Fibroblast of skin of right biceps (primary cell): ENCODE measurements around the gene RASAL3.

Experiments used
- DNase-seq: peaks from one replicate; pipeline ENCODE4 v3.0.0-alpha.2; 2013

Gene RASAL3

DNA sequence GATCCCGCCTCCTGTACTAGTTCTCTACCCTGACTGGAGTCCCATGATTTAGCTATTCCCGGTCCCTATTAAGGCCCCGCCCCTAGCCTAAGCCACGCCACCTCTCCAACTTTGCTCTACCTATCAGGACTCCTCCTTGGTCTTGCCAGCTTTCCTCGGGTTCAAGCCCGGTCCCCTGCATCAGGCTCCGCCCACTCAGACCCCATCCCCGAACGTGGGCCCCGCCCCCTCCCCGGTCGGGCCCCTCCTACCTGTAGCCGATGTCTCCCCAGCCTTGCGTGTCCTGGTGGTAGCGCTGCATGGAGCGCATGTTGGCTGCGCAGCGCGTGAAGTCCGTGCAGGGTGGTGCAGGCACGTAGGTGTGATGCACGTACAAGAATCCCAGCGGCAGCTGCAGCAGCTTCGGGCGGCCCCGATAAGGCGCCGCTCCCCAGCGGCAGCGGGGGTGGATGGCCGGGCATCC lies 7.3 kb upstream of the RASAL3 start:
- DNase-seq = no peak

DNA sequence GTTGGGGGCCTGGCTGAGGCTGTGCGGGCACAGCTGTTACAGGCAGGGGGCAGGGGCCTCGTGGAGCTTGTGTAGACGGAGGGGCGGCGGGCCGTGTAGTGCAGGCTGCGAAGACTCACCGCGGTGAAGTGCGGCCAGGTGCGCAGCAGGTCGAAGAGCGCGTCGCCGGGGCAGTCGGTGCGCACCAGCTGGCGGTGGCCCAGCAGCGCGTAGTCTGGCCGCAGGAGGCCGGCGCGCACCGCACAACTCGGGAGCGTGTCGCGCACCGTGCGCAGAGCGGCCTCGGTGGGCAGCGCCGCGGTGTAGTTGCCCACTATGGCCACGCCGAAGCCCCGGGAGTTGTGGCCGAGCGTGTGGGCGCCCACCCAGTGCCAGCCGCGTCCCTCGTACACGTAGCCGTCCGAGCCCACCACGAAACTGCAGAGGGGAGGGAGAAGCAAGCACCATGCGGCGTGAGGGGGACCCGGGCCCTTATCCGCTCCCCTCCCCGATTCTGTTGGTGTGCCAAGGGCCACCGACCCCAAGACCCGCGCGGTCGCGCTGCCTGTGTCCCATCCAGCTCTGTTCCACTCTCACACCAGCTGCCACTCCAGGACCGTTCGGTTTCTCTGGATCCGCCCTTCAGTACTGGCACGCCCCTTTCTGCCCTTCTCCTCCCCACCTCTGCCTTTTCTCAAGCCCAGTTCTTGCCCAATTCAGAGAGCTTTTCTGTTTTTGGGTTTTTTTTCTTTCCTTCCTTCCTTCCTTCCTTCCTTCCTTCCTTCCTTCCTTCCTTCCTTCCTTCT lies 5.4 kb upstream of the RASAL3 start:
- no peak for DNase-seq

DNA sequence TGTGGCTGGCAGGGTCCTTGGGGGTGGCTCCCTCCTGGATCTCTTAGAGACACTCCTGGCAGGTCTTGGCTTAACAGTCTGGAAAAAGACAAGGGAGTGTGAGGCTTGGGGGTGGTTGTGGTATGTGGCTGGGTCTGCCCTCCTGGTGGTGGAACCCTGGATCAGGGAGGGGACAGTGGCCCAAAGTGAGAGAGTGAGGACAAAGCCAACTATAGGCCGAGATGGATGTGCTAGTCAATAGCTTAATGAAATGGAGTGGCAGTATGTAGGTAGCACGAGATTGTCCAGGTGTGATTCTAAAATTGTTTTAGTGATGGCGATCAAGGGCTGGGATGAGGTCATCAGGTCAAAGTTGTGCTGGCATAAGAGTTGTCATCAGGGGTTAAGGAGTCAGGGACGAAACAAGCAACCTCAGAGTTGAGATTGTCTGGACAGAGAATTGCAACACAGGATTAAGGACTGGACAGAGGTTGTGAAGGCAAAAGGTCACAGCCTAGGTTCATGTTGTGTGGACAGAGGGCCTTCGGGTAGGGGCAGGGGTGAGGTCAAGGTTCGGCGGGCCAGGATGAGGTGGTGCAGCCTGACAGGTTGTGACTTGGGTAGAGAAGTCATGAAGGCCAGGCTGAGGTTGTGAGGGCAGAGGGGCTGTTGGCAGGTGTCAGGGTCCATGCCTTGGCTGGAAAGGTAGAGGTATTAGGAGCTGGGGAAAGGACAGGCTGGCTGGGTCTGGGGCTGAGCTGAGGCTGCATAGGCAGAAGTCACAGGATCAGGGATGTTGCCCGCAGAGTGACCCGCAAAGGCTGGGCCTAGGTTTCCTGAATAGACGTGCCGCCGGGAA lies 4.5 kb upstream of the RASAL3 start:
- no peak for DNase-seq

DNA sequence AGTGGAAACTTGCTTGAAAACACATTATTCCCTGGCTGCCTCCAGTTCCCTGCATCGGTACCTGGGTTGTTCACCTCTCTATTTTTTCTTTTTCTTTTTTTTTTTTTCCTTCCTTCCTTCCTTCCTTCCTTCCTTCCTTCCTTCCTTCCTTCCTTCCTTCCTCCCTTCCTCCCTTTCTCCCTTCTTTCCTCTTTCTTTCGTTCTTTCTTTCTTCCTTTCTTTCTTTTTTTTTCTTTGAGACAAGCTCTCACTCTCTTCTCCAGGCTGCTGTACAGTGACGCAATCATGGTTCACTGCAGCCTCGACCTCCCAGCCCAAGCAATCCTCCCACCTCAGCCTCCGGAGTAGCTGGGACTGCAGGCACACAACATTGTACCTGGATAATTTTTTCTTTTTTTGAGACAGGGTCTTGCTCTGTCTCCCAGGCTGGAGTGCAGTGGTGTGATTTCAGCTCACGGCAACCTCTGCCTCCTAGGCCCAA lies 3.4 kb upstream of the RASAL3 start:
- no peak for DNase-seq

DNA sequence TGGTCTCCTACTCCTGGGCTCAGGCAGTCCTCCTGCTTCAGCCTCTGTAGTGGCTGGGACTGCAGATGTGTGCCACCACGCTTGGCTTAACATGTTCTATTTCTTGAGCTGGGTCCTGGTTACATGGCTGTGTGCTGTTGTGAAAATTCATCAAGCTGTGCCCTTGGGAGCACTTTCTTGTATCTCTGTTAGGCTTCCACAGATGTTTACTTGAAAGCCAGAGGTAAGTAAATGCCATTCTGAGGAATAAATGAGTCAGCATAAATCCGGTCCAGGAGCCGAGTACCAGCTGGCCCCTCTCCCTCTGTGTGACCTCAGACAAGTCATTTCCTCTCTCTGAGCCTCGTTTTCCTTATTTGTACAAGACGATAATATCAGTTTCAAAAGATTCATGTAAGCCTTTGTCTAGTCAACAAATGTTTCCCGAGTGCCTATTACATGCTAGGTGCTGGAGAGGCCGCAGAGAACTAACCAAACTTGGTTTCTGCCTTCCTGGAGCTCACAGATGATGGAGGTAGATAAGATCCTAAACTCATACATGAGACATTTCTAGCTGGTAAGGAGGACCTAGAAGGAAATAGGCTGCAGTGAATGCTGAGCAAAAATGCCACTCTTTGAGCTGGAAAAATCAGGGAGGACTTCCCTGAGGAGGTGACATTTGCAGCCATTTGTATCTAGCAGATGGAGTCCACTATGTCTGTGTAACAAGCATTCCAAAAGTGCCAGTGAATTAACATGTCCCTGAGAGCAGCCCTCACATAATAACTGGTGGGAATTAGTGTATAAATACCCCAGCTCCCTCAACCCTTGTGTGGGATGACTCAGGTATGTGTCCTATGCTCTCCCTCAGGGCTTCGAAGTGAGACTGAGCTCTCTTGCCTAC lies 2.7 kb upstream of the RASAL3 start:
- DNase-seq = no peak

DNA sequence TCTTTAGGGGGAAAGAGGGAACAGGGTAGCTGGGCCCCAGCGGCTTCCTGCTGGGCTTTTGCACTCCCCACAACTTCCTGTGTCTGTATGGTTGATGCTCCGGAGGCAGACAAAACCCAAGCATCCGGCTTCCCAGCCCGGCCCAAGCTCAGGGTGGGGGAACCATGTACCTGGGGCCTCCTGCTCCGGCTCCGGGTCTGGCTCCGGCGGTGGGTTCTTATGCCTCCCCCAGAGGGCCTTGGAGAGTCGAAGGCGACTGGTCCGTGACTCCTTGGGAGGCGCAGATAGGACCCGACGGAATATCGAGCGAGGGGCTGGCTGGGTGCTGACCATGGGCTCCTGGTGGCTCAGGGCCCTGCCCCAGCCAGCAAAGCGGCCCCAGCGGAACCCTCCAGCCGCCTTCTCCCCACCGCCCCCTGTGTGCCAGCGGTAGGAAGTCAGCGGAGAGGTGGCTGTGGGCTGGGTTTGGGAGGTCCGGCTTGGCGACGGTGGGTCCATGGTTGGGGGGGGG lies 428 bp downstream of the RASAL3 start:
- DNase-seq = no peak

DNA sequence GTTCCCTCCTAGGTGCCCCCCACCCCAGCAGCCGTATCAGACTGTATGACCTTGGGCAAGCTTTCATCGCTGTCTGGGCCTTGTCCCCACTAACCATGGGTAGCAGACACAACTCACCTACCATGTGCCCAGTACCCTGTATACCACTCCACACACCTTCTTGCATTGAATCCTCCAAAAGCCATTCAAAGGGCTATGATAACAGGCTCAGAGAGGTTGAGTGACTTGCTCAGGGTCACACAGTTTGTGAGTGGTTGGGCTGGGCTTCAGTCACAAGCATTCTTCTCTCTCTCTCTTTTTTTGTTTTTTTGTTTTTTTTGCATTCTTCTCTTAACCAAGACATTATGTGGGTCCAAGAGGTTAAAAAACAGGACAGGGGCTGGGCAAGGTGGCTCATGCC lies 2.6 kb downstream of the RASAL3 start:
- DNase-seq = no peak

DNA sequence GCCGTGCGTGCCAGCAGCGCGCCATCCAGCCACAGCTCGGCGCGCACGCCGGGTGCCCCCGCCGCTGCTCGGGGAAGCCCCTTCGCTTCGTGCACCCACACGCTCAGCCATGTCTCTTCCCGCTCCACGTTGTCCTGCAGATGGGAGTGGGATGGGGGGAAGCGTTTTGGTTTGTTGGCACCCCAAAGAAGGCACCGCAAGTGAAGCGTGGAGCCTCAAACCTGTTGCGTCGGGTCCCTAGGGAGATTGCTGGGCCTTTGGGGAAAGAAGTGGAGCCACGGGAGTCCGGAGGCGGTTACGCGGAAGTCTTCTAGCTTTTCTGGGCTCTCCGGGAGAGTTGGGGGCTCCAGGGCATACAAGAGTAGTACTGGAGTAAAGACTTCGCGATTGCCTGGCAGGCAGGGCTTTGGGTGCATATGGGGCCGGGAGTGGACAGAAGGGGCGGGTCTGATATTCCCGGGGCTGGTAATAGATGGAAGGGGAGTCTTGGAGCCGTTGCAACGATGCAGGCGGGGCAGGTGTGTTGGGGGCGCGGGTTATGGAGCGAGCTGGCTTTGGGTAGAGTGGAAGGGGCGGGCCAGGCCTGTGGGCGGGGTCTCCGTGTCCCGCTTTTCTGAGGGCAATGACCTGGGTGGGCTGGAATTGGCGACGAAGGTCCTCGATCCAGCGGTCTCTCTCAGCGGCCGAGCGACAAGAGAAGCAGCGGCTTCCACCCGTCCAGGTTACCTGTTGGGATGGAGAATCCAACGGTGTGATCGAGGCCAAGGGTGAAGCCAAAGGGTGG lies 6.5 kb downstream of the RASAL3 start:
- DNase-seq = no peak

DNA sequence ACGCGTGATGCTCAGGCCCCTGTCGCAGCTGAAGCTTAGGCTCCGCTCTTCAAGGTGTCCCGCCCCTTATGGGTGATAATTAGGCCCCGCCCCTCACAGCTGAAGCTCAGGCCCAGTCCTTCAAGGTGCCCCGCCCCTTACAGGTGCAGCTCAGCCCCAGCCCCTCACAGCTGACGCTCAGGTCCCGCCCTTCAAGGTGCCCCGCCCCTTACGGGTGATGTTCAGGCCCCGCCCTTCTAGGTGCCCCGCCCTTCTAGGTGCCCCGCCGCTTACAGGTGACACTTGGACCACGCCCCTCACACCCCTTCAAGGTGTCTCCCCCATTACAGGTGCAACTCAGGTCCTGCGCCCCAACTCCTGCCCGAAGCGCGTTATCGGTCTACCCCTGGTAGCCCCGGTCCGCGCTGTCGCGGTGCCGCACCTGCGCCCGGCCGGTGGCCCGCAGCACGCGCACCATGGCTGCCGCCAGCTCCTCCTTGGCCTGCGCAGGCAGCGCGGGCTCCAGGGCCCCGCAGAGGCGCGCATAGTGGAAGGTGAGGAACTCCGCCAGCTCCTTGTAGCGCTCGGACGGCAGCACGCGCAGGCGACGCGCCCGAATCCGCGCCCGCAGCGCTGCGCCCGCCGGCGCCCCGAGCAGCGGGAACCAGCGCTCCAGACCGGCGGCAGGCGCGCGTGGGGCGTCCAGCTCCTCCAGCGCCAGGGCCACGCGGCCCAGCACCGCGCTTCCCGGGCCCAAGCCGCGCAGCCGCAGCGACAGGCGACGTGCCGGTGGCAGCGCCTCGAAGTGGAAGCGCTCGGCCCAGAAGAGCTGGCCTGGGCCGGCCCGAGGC lies 7.3 kb downstream of the RASAL3 start:
- no peak for DNase-seq

DNA sequence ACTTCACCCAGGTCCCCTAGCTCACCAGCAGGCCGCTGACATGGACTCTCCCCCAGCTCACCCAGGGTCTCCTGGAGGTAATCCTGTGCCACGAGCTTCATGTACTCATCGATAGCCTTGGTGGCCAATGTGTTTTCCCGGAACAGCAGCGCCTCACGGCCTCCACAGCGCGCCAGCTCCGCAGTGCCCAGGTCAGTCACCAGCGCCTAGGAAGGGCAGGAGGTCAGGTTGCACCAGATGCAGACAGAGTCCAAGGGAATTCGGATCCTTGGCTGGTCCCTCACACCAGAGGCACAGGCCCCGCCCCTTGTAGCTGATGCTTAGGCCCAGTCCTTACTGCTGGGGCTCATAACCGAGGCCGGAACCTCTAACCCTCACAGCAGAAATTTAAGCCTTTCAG lies 7.9 kb downstream of the RASAL3 start:
- DNase-seq = no peak

DNA sequence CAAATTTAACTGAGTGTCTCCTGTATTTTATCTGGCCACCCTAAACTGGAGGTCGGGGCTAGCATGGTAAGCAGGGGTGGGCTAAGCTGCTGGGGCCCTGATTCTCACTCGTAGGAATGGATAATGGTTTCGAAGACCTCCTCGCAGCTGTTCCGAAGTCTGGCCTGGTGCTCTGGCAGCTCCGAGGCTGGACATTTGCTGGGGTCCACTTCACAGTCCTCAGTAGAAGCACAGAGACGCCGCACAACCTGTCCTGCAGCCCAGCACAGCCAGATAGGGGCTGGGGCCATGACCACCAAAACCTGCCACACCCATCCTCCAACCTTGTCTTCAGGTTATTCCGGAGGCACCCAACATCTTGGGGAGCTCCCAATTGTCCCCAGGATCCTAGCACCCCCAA lies 8.3 kb downstream of the RASAL3 start:
- DNase-seq = no peak

DNA sequence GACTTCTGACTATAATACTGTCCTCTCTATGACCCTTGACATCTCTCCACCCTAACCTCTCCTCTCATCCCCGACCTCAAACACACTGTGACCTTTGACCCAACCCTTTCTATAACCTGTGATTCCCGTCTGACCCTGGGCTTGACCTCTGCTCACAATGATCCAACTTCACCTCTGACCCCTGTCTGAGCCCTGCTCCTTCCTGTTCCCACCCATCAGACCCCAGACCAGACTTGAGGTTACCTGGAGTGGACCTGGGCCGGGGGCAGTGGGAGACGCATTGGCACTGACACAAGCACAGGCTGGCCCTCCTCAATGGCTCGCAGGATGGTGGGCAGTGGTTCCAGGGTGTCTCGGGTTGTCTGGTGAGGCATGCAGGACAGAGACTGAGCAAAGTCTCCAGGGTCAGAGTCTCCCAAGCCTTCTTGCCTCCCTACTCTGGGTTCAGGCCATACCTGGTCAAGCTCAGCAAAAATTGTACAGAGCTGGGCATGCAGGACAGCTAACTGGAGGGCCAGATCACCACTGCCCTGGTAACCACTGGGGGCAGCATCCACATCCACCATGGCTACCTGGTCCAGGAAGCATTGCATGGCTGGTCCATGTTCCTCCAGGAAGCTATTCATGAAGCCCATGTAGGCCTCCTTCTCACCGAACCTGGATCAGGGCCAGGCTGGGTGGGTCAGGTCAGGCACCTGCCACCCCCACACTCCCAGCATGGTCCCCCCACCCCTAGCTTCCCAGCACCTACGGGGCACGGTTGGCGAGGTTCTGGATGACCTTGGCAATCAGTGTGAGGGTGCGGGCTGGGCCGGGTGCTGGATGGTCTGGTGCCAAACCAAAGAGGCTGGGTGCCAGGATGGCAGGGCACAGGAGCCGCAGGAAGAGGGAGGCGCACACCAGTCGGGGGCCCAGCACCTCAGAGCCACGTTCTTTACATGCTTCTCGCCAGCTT lies 10.2 kb downstream of the RASAL3 start:
- no peak for DNase-seq

DNA sequence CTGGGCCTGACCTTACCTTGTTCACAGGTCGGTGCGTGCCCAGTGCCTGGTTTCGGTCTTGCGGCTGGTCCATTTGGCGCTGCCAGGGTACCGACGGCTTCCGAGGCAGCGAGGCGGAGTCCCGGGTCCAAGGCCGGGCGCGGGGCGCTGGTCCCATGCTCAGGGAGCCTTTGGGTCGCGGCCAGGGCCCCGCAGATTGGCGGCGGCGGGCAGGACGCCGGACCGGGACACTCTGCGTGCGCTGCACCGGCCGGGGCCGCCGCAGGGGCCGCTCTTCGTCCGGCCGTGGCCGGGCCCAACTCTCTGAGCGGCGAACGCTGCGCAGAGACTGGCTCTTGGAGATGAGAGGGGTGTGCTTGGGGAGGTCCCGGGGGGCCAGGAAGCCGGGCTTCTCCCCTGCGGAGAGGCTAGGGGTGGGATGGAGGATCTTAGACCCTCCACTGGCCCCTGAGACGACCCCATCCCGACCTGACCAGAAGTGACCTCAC lies 11.2 kb downstream of the RASAL3 start:
- no peak for DNase-seq

DNA sequence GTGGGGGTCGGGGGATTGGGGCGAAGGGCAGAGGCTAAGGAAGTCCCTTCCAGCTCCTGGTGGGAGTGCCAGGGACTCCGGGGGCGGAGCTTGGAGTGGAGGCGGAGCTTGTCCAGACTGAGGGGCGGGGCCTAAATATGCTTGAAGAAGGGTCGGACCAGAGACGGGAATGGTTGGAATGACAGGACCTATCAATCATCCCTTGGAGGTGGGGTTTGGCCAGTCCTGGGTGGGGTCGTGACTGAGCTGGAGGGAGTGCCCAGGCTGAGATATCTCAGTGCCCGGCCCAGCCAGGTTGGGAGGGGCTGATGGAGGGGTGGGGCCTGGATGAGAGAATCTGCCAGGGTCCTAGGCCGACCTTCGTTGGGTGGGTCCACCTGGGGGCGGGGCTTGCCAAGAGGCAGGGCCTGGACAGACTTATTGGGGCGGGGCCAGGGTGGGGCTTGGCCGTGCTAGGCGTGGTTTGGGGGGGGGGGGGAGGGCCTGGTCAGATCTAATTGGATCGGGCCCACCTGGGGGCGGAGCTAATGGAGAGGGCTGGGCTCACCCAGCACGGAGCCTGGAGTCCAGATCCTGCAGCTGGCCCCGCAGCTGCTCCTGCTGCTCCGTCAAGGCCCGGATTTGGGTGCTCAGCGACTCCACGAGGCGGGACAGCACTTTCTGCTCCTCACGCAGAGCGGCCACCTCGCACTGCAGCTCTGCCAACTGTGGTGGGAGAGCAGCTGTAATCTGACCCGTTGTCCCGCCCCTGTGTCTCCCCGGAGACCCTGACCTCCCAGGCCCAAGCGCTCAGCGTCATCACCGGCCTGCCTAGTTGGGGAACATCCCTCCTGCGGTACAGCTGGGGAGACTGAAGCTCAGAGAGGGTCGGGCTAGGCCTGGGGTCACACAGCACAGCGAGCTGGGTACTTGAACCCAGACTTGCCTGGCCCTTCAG lies 12.0 kb downstream of the RASAL3 start:
- peak; percentile 79 for DNase-seq

DNA sequence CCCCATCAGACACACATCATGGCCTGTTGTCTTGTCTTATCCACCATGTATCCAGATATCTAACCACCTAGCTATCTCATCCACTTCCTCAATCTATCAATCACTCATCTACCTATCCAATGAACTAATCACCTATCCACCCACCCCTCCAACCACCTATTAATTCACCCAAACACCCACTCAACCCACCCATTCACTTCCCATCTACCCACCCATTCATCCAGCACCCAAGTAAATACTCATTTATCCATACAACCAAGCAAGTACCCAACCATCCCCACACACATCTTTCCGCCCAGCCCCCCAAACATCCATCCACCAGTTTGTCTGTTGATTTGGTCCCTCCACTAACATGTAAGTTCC lies 13.8 kb downstream of the RASAL3 start:
- DNase-seq = no peak

DNA sequence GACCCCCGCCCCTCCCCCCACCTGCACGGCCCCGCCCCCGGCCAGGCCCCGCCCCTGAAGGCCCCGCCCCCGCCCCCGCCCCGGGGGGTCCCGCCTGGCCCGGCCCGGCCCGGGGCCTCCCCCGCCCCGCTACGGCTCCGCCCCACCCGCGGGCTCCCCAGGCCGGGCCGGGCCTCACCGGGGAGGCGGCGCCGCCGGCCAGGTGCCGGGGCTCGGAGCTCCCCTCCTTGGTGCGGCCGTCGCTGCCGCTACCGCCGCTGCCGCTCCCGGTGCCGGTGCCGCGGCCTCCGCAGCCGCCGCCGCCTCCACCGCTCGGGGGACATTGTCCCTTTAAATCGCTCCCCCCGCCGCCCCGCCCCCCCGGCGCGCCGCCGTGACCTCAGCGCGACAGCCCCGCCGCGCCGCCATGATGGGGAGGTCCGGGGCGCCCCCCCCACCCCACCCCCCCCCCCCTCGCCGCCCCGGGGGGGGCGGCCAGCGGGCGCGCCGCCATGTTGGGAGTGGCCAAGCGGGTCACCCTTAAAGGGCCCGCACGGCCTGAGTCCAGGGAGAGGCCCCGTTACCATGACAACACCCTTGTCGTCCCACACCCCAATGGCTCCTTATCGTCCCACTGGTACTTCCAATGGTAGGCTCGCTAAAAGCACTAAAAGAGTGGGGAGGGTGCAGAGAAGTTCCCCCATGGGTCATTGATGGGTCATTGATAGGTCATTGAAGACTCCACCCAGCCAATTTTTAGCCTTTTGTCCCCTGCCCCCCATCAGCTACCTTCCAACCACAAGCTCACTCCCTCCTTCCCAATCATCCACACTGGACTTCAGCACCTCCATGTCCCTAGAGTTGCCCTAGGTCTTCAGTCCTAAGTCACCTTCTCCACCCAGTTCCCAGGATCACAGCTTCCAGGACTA lies 14.5 kb downstream of the RASAL3 start, which contains the start of gene WIZ:
WIZ (minus strand) TSS at position 337 of the 908 bp plus-strand sequence. CDS start 1,649 bp downstream, outside the sequence.
- DNase-seq = peak; percentile 85
